GM19238 (cell line): Measurements from ENCODE around the gene CATSPERE.

ENCODE experiments used
- DNase-seq: peaks from one replicate; pipeline ENCODE4 v3.0.0; 2011; ENCODE audit warnings: low spot score; ENCODE audit not compliant: insufficient read length

CATSPERE gene

GRCh38 chr1:244626709-244627108 is 165.6 kb downstream of the CATSPERE start:
- DNase-seq, result no peak

- no peak for DNase-seq
Measured at GRCh38 chr1:244628789-244629188, 167.7 kb downstream of the CATSPERE start.

- DNase-seq, result no peak
Measured at GRCh38 chr1:244633140-244633539, 172.1 kb downstream of the CATSPERE start.

GRCh38 chr1:244634546-244634945 is 173.5 kb downstream of the CATSPERE start:
- no peak for DNase-seq

GRCh38 chr1:244636488-244637259 is 175.6 kb downstream of the CATSPERE start:
- DNase-seq, result no peak

- DNase-seq, result no peak
Measured at GRCh38 chr1:244639561-244639960, 178.5 kb downstream of the CATSPERE start.

GRCh38 chr1:244640917-244641316 is 179.8 kb downstream of the CATSPERE start:
- DNase-seq, result no peak

- DNase-seq, result no peak
Measured at GRCh38 chr1:244642526-244642925, 181.5 kb downstream of the CATSPERE start.

- no peak for DNase-seq
Measured at GRCh38 chr1:244642988-244643387, 181.9 kb downstream of the CATSPERE start.

- no peak for DNase-seq
Measured at GRCh38 chr1:244645414-244645813, 184.3 kb downstream of the CATSPERE start.

- no peak for DNase-seq
Measured at GRCh38 chr1:244645890-244646289, 184.8 kb downstream of the CATSPERE start.

GRCh38 chr1:244647819-244648218 is 186.7 kb downstream of the CATSPERE start:
- DNase-seq, result no peak

GRCh38 chr1:244651956-244652622 is 191.0 kb downstream of the CATSPERE start:
- no peak for DNase-seq

GRCh38 chr1:244652623-244653438 is 191.8 kb downstream of the CATSPERE start, which contains the start of gene DESI2:
Gene DESI2, plus strand, starts transcription at chr1:244653126. Its CDS starts 188 bp downstream, at chr1:244653314.
- DNase-seq, result peak; percentile 97

GRCh38 chr1:244653439-244654107 is 192.5 kb downstream of the CATSPERE start:
- DNase-seq, result no peak

- no peak for DNase-seq
Measured at GRCh38 chr1:244654108-244655038, 193.3 kb downstream of the CATSPERE start.

- no peak for DNase-seq
Measured at GRCh38 chr1:244655186-244655585, 194.1 kb downstream of the CATSPERE start.

GRCh38 chr1:244657421-244657820 is 196.3 kb downstream of the CATSPERE start:
- no peak for DNase-seq

GRCh38 chr1:244659694-244660093 is 198.6 kb downstream of the CATSPERE start:
- no peak for DNase-seq

- DNase-seq, result no peak
Measured at GRCh38 chr1:244660595-244660994, 199.5 kb downstream of the CATSPERE start.
